Skin of body (tissue), 2 donors: ENCODE data around the gene KIRREL1. TPM values are rescaled to one million over a fixed set of nuclear protein-coding genes. Genes with fewer than 3 reads are reported as not detected.
A peak's percentile ranks its signal among the peaks of the same experiment; 100 is the strongest.
"Not testable (repeated sequence)": the region's sequence is repeated elsewhere in the genome, so short reads cannot be mapped to it uniquely, and the experiment has no call there.

Experiments
- DNase-seq: peaks from one replicate; lab custom pipeline; 2025; lab: John Stamatoyannopoulos, UW
- total RNA-seq: library from RNA; depleted of rRNA; stranded (reverse); fragments of >200 nt; gene quantifications from one replicate; pipeline ENCODE4 v1.2.3, GENCODE V29; 2014

KIRREL1 gene
- total RNA-seq, 1 donor from 2014 or later, result 36.0 TPM

DNA sequence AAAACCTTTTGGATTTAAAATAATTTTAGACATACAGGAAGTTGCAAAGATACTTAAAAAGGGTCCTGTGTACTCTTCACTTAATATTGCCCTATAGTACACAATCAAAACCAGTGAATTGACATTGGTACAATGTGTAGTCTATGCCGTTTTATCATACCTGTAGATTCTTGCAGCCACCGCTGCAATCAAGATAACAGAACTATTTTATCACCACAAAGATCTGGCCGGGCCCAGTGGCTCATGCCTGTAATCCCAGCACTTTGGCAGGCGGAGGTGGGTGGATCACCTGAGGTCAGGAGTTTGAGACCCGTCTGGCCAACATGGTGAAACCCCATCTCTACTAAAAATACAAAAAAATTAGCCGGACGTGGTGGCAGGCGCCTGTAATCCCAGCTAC, 135.1 kb downstream of the KIRREL1 start:
- not testable (repeated sequence) for DNase-seq

DNA sequence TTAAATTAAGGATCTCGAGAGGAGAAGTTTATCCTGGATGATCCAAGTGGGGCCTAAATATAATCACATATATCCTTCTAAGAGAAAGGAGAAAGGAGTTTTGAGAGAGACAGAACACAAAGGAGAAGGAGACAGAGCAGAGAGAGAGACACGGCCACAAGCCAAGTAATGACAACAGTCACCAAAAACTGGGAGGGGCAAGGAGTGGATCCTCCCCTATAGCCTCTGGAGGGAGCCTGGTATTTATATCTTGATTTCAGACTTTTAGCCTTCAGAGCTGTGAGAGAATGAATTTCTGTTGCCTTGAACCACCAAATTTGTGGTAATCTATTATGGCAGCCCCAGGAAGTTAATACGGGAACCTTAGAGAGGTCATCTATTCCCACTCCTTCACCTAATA, 137.8 kb downstream of the KIRREL1 start:
- DNase-seq, result no peak

DNA sequence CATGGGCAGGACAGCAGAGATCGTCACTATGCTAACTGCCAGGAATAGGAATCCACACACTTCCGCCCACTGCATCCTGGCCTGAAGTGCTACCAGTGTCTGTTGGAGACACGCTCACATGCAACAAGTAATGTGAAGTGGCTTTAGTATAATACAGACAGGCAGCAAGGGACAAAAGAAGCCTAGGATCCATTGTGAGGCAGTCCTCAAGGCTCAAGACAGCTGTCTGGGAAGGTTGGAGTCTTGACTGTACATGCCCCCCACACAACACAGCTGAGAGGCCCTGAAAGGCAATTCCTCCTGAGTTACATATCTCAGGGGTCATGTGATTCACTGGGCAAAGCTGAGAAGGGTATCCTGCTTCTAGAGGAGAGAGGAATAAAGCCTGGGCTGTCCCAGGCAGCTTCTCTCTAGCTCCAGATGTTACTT, 147.3 kb downstream of the KIRREL1 start:
- no peak for DNase-seq

DNA sequence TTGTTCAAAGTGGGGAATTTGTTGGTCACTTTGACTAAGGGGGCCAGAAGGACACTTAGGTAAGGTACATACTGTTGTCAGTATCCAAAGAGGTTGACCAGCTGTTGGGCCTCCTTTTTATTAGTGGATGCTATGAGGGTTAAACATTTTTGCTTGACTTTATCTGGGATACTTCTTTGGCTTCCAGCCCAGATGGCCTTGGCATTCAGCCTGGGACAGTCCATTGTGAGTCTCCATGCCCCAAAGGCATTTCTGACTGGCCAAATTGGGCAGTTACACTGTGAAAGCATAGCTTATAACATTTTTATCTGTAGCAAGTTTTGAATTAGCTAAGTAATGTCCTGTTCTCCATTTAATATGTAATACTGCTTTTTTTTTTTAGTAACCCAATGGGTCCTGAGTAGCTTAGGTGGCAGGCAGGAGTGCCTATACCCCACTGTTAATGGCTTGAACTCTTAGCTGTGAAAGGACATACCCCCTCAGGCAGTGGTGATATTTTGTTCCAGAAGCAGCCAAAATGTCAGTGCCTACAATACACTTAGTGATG, 151.8 kb downstream of the KIRREL1 start:
- DNase-seq, result peak; percentile 16

DNA sequence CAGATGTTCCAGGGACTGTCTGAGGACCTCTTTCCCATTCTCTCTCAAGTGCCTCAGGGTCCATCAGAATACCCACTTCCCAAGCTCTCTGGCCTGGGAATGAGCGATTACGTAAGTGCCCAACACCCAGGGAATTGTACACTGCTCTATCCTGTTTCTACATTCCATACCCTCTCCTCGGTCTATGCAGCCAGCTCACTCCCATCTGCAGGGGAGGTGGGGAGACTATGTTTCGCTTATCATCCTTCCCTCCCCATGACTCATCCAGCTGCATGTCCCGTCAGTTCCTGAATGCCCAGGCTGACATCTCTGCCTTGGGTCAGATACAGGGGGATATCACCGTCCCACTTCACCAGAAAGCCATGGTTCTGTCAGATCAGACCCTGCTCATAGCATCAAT, 152.7 kb downstream of the KIRREL1 start:
- no peak for DNase-seq

DNA sequence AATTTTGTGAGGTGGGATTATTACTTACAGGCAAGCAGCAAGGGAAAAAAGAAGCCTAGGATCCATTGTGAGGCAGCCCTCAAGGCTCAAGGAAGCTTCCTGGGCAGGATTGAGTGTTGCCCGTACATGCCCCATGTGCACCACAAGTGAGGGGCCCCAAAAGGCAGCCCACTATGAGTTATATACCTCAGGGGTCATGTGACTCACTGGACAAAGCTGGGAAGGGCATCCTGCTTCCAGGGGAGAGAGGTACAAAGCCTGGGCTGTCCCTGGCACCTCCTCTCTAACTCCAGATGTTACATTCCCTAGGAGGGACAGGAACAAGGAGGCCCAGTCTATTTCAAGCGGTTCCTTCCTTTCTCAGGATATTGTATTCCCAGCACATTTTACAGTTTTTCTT, 153.3 kb downstream of the KIRREL1 start:
- DNase-seq, result no peak

DNA sequence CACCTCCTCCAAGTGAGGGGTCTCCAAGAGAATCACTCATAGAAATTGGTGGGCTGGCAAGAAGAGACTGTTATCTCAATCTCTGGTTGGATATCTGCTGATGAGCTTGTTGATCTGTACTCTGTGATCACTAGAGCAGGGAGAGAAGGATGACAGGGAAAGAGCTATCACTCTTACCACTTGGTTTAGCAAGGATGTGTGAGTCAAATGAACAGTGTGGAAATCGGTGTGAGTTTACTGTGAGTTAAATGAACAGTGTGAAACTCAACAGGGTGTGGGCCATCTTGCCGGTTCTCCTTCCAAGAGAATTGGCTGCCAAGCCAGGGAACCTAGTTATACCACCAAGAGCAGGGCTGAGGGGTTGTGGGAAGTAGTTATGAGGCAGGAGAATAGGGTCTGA, 154.0 kb downstream of the KIRREL1 start:
- no peak for DNase-seq

DNA sequence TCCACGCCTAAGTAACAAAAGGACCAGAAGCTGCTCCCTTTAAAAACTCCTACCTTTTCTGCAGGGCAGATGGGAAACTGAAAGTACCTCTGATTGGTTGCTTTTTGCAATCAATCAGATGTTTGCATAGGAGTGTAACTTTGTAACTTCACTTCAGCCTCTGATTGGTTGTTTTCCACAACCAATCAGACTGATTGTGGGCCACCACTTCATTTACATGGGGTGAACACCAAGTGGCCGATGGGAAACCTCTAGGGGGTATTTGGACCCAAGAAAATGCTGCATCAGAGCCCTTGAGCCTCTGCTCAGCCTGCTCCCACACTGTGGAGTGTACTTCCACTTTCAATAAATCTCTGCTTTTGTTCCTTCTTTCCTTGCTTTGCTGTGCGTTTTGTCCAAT, 154.4 kb downstream of the KIRREL1 start:
- no peak for DNase-seq

DNA sequence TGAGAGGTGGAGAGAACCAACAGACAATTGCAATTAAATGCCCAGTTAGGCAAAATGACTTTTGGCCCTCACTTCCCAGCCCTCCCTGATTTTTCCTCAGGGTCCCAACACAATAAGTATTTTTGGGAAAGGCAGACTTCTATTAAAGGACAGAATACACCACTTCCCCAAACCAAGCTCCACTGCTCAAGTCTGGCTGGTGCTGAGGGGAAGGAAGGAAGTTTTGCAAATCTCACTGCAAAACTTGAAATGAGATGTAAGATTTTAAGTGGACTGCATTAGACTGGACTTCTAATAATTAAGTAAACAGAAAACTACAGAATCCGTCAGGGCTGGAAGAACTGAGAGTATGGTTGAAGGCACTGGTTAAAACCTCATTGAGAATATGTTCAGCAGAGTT, 155.0 kb downstream of the KIRREL1 start:
- no peak for DNase-seq

DNA sequence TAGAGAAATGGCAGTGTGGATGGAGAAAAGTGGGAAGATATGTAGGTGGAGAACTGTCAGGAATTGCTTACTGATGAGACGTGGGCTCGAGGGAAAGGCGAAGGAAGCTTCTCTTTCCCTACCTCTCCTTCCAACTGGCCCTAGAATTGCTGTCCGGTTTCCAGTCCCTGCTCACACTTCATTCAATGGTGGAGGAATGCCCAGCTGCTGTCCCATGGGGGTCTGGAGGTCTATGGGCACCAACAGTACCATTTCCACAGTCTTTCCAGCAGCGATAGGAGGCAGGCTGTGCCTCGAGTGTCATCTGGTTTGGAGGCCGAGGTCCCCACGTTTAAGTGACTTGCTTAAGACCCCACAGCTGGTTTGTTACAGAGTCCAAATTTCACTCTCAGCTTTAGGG, 155.7 kb downstream of the KIRREL1 start:
- no peak for DNase-seq

Other genes starting within 250 kb of the KIRREL1 start
- gene FCRL2, start 216.5 kb upstream of the KIRREL1 start, total RNA-seq, result 0.20 TPM
- gene FCRL1, start 173.5 kb upstream of the KIRREL1 start, total RNA-seq, result 0.39 TPM
- gene CD5L, start 151.8 kb upstream of the KIRREL1 start, total RNA-seq, result 0.39 TPM
- gene CD1D, start 187.2 kb downstream of the KIRREL1 start, total RNA-seq, result 1.3 TPM